NT2/D1 (cell line): Measurements from ENCODE around the gene GOLGA3.
"Not testable (repeated sequence)": the region's sequence is repeated elsewhere in the genome, so short reads cannot be mapped to it uniquely, and the experiment has no call there.

Experiments
- SUZ12 ChIP-seq: IDR thresholded peaks from 2 replicates; pipeline ENCODE4 v1.6.1; 2011; ENCODE audit not compliant: insufficient read length, insufficient read depth; ENCODE audit errors: extremely low read depth
- ZNF274 ChIP-seq: IDR thresholded peaks from 2 replicates; pipeline ENCODE4 v1.6.1; 2011; ENCODE audit warnings: mild to moderate bottlenecking, low read depth, low read length

DNA sequence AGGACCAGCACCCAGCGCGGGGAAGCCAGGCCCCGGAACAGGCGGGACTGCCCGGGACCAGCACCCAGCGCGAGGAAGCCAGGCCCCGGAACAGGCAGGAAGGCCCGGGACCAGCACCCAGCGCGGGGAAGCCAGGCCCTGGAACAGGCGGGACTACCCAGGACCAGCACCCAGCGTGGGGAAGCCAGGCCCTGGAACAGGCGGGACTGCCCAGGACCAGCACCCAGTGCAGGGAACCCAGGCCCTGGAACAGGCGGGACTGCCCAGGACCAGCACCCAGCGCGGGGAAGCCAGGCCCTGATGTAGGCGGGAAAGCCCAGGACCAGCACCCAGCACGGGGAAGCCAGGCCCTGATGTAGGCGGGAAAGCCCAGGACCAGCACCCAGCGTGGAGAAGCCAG lies 46.0 kb upstream of the GOLGA3 start:
- not testable (repeated sequence) for TF ChIP-seq ZNF274, SUZ12
